Loucy (cell line): ENCODE measurements around the gene GCSH.

Experiments
- H2AFZ ChIP-seq: fragments of 200-600 bp; sonication (generic); 2 replicates; pipeline ENCODE4 v1.6.0; 2016; ENCODE audit warnings: antibody characterized with exemption, mild to moderate bottlenecking, low read length, moderate library complexity
- H3F3A ChIP-seq: fragments of 200-600 bp; 2 replicates; pipeline ENCODE4 v1.6.0; 2016; ENCODE audit warnings: antibody characterized with exemption, low read depth, mild to moderate bottlenecking
- H3K27me3 ChIP-seq: fragments of 200-600 bp; sonication (generic); 2 replicates; pipeline ENCODE4 v1.6.1; 2014; ENCODE audit warnings: low read length, mild to moderate bottlenecking; ENCODE audit not compliant: insufficient read depth, poor library complexity, severe bottlenecking
- H3K36me3 ChIP-seq: fragments of 200-600 bp; sonication (generic); 2 replicates; pipeline ENCODE4 v1.6.1; 2016; ENCODE audit warnings: low read length; ENCODE audit not compliant: insufficient read depth
- H3K4me1 ChIP-seq: fragments of 200-600 bp; sonication (generic); 2 replicates; pipeline ENCODE4 v1.5.1; 2014; ENCODE audit warnings: low read length, mild to moderate bottlenecking; ENCODE audit not compliant: insufficient read depth, poor library complexity, severe bottlenecking
- H3K4me2 ChIP-seq: fragments of 200-600 bp; sonication (generic); 2 replicates; pipeline ENCODE4 v1.6.0; 2014; ENCODE audit warnings: antibody characterized with exemption, low read length, low read depth, mild to moderate bottlenecking; ENCODE audit not compliant: poor library complexity, severe bottlenecking
- H3K4me3 ChIP-seq: fragments of 200-600 bp; sonication (generic); 2 replicates; pipeline ENCODE4 v1.5.1; 2014; ENCODE audit warnings: low read length, mild to moderate bottlenecking, mixed read lengths; ENCODE audit not compliant: poor library complexity, severe bottlenecking
- H3K79me2 ChIP-seq: fragments of 200-600 bp; sonication (generic); 2 replicates; pipeline ENCODE4 v1.6.1; 2014; ENCODE audit warnings: low read length; ENCODE audit not compliant: insufficient read depth
- H3K9ac ChIP-seq: fragments of 200-600 bp; sonication (generic); 2 replicates; pipeline ENCODE4 v1.6.0; 2014; ENCODE audit warnings: mild to moderate bottlenecking, low read depth, low read length, moderate library complexity; ENCODE audit not compliant: poor library complexity, severe bottlenecking
- H3K9me2 ChIP-seq: fragments of 200-600 bp; sonication (generic); replicated peaks from 2 replicates; pipeline ENCODE4 v1.6.1; 2016; ENCODE audit warnings: low read depth, low read length, mixed read lengths
- H3K9me3 ChIP-seq: fragments of 200-600 bp; sonication (generic); 2 replicates; pipeline ENCODE4 v1.6.1; 2014; ENCODE audit warnings: mild to moderate bottlenecking, antibody characterized with exemption, low read length, low read depth; ENCODE audit not compliant: insufficient read depth
- H4K20me1 ChIP-seq: fragments of 200-600 bp; sonication (generic); 2 replicates; pipeline ENCODE4 v1.6.0; 2014; ENCODE audit warnings: antibody characterized with exemption, low read length, mild to moderate bottlenecking; ENCODE audit not compliant: insufficient read depth, poor library complexity, severe bottlenecking
- CTCF ChIP-seq: fragments of 200-600 bp; sonication (generic); conservative IDR thresholded peaks from 2 replicates; pipeline ENCODE4 v1.5.1; 2014; ENCODE audit warnings: mild to moderate bottlenecking, antibody characterized with exemption, low read length
- EZH2phosphoT487 ChIP-seq: fragments of 200-600 bp; IDR thresholded peaks from 2 replicates; pipeline ENCODE4 v1.6.1; 2018; ENCODE audit warnings: antibody characterized with exemption, mild to moderate bottlenecking, moderate library complexity, borderline replicate concordance

The GCSH gene

GRCh38 chr16:81127051-81127450 is 30.9 kb upstream of the GCSH start:
- Histone ChIP-seq H3F3A (no peaks in the 10 kb centered on the region), H3K27me3 (no peaks in the 10 kb centered on the region), H2AFZ (no peak overlapping the region), H3K4me2 (no peak overlapping the region), H3K79me2 (no peaks in the 10 kb centered on the region), H3K9me3 (no peaks in the 10 kb centered on the region), H3K9me2 (no peaks in the 10 kb centered on the region), H3K9ac (no peak overlapping the region), H3K4me1 (no peaks in the 10 kb centered on the region), H3K4me3 (no peak overlapping the region), H4K20me1 (no peaks in the 10 kb centered on the region), H3K36me3 (no peaks in the 10 kb centered on the region)
- no peak for TF ChIP-seq EZH2phosphoT487
- TF ChIP-seq CTCF = no peak

GRCh38 chr16:81123092-81123852 is 27.1 kb upstream of the GCSH start:
- no peak for TF ChIP-seq CTCF
- TF ChIP-seq EZH2phosphoT487 = no peak
- no peak overlapping the region for H3K9ac ChIP-seq
- no peaks in the 10 kb centered on the region for H3K9me2 ChIP-seq
- no peaks in the 10 kb centered on the region for H3K36me3 ChIP-seq
- no peaks in the 10 kb centered on the region for H3K4me1 ChIP-seq
- no peaks in the 10 kb centered on the region for H3K79me2 ChIP-seq
- H3K4me3 ChIP-seq = no peak overlapping the region
- H3K27me3 ChIP-seq = no peaks in the 10 kb centered on the region
- no peaks in the 10 kb centered on the region for H4K20me1 ChIP-seq
- no peaks in the 10 kb centered on the region for H3K9me3 ChIP-seq
- H3K4me2 ChIP-seq = no peak overlapping the region
- no peak overlapping the region for H2AFZ ChIP-seq
- no peaks in the 10 kb centered on the region for H3F3A ChIP-seq

GRCh38 chr16:81121474-81121990 is 25.3 kb upstream of the GCSH start:
- Histone ChIP-seq H3K79me2 (no peaks in the 10 kb centered on the region), H2AFZ (no peak overlapping the region), H3K9me3 (no peaks in the 10 kb centered on the region), H3K27me3 (no peaks in the 10 kb centered on the region), H3K4me2 (no peak overlapping the region), H3K4me3 (no peak overlapping the region), H3K9me2 (no peaks in the 10 kb centered on the region), H3K4me1 (no peaks in the 10 kb centered on the region), H3K9ac (no peak overlapping the region), H3F3A (no peaks in the 10 kb centered on the region), H4K20me1 (no peaks in the 10 kb centered on the region), H3K36me3 (no peaks in the 10 kb centered on the region)
- no peak for TF ChIP-seq CTCF
- TF ChIP-seq EZH2phosphoT487 = no peak
